Left ventricle myocardium inferior (tissue), 1 donor: Measurements from ENCODE around the gene TCAF1. TPM values are rescaled to one million over a fixed set of nuclear protein-coding genes. Genes with fewer than 3 reads are reported as not detected.
"Not testable (repeated sequence)": the region's sequence is repeated elsewhere in the genome, so short reads cannot be mapped to it uniquely, and the experiment has no call there.

Experiments used
- DNase-seq: peaks from one replicate; pipeline ENCODE4 v3.0.0-alpha.2; 2020
- H3K27ac ChIP-seq: fragments of 200-600 bp; replicated peaks from 2 replicates; pipeline ENCODE4 v1.8.0; 2021
- H3K27me3 ChIP-seq: fragments of 200-600 bp; 2 replicates; pipeline ENCODE4 v1.8.0; 2021; ENCODE audit warnings: low read depth
- H3K36me3 ChIP-seq: fragments of 200-600 bp; 2 replicates; pipeline ENCODE4 v1.8.0; 2021
- H3K4me1 ChIP-seq: fragments of 200-600 bp; 2 replicates; pipeline ENCODE4 v1.8.0; 2021
- H3K4me3 ChIP-seq: fragments of 200-600 bp; 2 replicates; pipeline ENCODE4 v1.8.0; 2021; ENCODE audit warnings: mild to moderate bottlenecking, moderate library complexity
- H3K9me3 ChIP-seq: fragments of 200-600 bp; replicated peaks from 2 replicates; pipeline ENCODE4 v1.8.0; 2021
- intact Hi-C: fragments of 100-400 bp; cut with micrococcal nuclease; formaldehyde crosslinking; loops from one replicate; pipeline ENCODE4 v1.11.0; 2022
- total RNA-seq: library from RNA; stranded (reverse); fragmentation: NEBNext Ultra II Directional; extraction: Animal tissue kit (Norgen Biotek cat#: 25700); gene quantifications from one replicate; pipeline ENCODE4 v1.2.1, GENCODE V29; 2021
- TF ChIP-seq, protein P1 (sequence below): fragments of 200-600 bp; IDR thresholded peaks from 2 replicates; pipeline ENCODE4 v1.8.0; 2021; ENCODE audit warnings: antibody characterized with exemption, mild to moderate bottlenecking, borderline replicate concordance
- donor health status: DM: no; HTN: yes; CAD: no; lungs with severe emphysema.

Gene TCAF1
- total RNA-seq, 1 donor from 2014 or later, result 38.2 TPM

DNA sequence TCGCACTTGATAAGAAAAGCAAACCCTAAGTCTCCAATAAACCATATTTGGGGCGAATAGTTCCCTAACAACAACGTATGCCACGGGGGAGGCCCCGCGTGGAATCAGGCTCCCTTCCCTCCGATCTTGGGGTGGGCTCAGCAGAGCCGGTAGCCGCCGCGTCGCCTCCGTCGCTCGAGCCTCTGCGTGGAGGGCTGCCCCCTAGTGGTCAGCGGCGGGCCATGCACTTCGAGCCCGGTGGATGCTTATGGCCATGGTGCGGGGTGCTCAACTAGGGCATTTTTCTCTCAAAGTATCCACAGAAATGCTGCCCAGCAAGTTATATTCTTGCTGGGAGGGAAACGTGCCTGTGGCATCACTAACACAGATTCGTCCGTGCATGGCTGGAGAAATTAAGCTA lies 64.8 kb downstream of the TCAF1 start:
- TF ChIP-seq, protein P1, sequence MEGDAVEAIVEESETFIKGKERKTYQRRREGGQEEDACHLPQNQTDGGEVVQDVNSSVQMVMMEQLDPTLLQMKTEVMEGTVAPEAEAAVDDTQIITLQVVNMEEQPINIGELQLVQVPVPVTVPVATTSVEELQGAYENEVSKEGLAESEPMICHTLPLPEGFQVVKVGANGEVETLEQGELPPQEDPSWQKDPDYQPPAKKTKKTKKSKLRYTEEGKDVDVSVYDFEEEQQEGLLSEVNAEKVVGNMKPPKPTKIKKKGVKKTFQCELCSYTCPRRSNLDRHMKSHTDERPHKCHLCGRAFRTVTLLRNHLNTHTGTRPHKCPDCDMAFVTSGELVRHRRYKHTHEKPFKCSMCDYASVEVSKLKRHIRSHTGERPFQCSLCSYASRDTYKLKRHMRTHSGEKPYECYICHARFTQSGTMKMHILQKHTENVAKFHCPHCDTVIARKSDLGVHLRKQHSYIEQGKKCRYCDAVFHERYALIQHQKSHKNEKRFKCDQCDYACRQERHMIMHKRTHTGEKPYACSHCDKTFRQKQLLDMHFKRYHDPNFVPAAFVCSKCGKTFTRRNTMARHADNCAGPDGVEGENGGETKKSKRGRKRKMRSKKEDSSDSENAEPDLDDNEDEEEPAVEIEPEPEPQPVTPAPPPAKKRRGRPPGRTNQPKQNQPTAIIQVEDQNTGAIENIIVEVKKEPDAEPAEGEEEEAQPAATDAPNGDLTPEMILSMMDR, result peak; percentile 63
- peak overlapping the region; percentile 56 for H3K27ac ChIP-seq
- intact Hi-C loops, H3K36me3 ChIP-seq, H3K9me3 ChIP-seq, H3K27me3 ChIP-seq, H3K4me1 ChIP-seq: not testable (repeated sequence)
- peak overlapping the region; percentile 57 for H3K4me3 ChIP-seq
- peak; percentile 94 for DNase-seq

DNA sequence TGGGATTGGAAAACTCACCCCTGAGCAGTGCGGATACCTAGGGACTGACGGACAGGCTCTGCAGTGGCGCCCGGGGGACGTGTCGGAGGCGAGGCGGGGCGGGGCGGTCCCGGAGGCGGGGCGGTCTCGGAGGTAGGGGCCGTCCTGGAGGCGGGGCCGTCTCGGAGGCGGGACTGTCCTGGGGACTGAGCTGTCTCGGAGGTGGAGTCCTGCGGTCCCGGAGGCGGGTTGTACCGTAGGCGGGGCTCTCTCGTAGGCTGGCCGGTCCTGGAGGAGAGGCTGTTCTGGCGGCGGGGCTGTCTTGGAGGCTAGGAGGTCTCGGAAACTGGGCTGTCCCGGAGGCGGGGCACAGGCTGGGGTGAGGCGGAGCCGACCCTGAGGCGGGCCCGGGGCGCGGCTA lies 65.4 kb downstream of the TCAF1 start:
- H3K27ac ChIP-seq, result peak overlapping the region; percentile 50
- intact Hi-C loops, result not testable (repeated sequence)
- peak; percentile 98 for DNase-seq

DNA sequence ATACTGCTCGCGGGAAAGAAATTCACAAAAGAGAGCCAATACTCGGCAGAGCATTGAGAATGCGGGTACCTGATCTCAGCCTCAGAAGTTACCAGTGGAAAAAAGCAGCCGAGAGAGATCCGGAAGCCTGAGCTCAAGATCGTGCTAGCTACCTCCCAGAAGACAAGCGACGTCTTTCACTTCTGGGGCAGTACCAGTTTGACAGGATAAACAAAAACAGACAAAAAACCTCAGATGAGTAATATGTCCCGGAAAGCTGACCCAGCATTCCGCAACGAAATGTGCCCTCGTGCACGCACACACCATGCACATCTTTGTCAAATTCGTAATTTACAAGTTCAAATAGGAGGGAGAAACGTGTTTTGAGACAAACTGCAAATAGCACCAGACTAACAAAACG lies 65.9 kb downstream of the TCAF1 start:
- H3K4me1 ChIP-seq, H3K27ac ChIP-seq, H3K9me3 ChIP-seq, H3K27me3 ChIP-seq, intact Hi-C loops, H3K36me3 ChIP-seq, DNase-seq: not testable (repeated sequence)
- H3K4me3 ChIP-seq, result peak overlapping the region; percentile 60

More for the DNA sequence above, 65.4 kb downstream of the TCAF1 start:
- not testable (repeated sequence) for H3K4me1 ChIP-seq, H3K36me3 ChIP-seq, H3K27me3 ChIP-seq, H3K9me3 ChIP-seq
- peak overlapping the region; percentile 60 for H3K4me3 ChIP-seq

DNA sequence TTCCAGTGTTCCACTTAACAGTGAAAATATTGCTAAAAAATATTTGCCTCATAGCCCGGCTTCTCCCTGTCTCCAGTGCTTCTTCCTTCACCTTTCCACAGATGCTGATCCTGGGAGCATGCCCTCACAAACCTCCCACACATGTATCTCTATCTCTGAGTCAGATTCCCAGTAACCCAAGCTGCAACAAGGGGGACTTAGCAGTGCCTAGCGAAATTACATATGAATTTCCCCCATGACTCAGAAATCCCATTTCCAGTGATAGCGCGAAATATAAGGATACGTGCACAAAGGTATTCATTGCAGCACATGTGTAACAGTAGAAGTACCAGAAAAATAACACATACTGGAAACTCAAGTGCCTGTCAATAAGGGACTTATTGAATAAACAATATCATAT lies 75.4 kb downstream of the TCAF1 start:
- DNase-seq, H3K36me3 ChIP-seq, H3K27me3 ChIP-seq, H3K9me3 ChIP-seq, H3K4me1 ChIP-seq, intact Hi-C loops, H3K4me3 ChIP-seq, H3K27ac ChIP-seq: not testable (repeated sequence)

DNA sequence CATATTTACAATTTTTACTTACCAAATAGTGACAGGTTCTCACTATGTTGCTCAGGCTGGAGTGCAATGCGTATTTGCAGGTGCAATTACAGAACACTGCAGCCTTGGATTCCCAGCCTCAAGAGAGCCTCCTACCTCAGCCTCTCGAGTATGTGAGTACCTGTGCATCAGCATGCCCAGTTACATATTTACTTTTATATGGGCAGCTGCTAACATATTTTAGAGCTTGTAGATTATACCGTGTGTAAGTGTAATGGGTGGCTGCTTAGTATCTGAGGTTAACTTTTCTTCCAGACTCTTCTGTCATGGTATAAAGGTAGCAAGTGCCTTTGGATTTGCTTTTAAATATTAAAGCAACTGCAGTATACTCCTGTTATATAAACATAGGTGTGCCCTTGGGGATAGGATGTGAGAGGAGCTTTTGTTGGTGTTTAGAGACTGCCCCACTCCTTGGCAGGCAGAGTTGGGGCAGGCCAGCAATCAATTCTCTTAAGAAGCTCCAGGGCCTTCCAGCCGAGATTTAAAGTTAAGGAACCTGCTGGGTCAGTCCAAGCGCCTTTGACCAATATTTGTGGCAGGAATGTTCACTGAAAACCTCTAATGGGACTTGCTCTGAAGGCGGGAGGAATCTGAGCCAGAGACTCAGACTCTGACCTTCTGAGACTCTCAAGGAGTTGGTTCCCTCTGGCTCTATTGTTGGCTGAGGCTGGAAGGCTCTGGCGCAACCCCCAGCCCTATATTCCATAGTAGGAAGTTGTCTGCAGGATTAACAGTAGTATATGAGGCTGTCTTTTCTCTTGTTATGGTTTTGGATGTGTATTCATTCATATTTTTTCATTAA lies 77.5 kb downstream of the TCAF1 start:
- H3K36me3 ChIP-seq, H3K4me1 ChIP-seq, H3K27me3 ChIP-seq, H3K27ac ChIP-seq, H3K9me3 ChIP-seq, intact Hi-C loops, DNase-seq, H3K4me3 ChIP-seq: not testable (repeated sequence)

DNA sequence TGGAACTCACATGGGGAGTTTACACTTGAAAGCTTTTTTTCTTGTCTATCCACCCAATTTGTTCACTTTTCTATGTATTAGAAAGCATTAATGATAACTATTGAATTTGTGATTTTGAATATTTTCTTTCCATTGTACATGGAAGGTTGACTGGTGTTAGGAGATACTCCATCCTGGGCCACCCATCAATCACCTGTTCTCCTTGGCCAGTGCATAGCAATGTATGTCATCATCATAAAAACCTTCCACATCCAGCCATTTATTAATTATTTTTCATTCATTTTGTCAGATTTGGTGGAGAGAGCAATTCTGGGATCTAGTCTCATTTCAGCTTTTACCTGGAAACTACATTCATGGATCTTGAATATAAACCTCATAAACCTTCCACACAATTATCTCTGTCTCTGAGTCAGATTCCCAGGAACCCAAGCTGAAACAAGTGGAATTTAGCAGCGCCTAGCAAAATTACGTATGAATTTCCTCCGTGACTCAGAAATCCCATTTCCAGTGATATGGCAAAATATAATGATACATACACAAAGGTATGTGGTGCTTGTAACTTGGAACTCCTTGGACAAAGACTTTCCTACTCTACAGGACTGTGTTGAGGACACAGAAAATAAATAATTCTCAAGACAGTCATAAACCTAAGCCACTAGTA lies 78.2 kb downstream of the TCAF1 start:
- H3K36me3 ChIP-seq, H3K27me3 ChIP-seq, DNase-seq, intact Hi-C loops, H3K27ac ChIP-seq, H3K4me3 ChIP-seq, H3K9me3 ChIP-seq, H3K4me1 ChIP-seq: not testable (repeated sequence)

DNA sequence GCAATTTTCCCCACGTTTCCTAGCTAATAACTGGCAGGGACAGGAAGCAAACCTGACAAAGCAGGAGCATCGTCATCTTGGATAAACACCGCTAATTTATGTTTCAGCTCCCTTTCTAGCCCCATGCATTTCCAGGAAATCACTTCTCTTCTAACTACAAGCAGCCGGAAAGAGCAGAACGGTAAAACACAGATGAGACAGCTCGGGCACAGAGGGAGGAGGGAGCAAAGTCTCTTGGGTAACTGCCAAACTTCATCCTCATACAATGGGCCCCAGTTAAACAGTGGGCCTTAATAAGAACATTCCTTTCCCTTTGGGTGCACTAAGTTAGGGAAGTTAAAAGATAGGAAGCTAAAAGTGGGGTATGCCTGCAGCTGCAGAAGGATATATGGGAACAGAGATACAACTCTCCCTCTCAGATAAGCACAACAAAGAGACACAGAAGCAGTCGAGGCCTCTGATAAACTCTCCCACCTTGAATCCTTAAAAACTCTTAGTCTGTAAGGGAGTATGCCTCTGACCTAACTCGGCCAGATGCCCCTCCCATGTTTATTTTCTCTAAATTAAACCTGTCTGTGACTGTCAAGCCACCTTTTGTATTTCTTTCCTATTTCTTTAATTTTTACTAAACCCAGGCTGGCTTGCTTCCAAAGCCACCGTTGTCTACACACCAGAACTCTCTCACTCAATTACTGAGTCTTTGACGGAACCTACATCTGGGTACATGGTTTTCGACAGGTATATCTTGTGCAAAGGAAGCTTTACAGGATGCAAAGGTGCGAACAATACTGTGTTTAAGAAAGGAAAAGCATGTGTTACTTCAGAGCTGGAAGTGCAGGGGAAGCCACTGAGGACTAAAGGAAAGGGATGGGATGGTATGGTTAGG lies 80.3 kb downstream of the TCAF1 start:
- H3K4me1 ChIP-seq, H3K27ac ChIP-seq, H3K36me3 ChIP-seq, H3K27me3 ChIP-seq, H3K9me3 ChIP-seq, DNase-seq, intact Hi-C loops, H3K4me3 ChIP-seq: not testable (repeated sequence)

DNA sequence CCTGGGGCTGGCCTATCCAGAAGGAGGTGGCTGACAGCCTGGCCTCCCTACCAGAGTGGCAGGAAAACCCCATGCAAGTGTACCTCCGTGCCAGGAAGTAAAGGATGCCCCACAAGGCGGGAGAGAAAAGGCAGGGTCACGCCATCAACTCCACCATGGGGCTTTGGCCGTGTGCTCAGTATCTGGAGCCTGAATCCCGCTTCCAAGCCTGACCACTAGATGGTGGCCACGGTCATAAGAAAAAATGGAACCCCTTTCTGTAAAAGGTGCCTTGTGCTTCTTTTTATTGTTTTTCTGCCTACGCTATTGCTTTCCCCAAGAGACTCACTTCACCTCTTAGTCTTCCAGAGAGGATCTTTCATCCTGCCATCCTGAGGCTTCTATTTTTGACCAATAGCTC lies 84.1 kb downstream of the TCAF1 start:
- H3K4me3 ChIP-seq, H3K36me3 ChIP-seq, H3K4me1 ChIP-seq, H3K27me3 ChIP-seq, H3K27ac ChIP-seq, H3K9me3 ChIP-seq, intact Hi-C loops, DNase-seq: not testable (repeated sequence)

DNA sequence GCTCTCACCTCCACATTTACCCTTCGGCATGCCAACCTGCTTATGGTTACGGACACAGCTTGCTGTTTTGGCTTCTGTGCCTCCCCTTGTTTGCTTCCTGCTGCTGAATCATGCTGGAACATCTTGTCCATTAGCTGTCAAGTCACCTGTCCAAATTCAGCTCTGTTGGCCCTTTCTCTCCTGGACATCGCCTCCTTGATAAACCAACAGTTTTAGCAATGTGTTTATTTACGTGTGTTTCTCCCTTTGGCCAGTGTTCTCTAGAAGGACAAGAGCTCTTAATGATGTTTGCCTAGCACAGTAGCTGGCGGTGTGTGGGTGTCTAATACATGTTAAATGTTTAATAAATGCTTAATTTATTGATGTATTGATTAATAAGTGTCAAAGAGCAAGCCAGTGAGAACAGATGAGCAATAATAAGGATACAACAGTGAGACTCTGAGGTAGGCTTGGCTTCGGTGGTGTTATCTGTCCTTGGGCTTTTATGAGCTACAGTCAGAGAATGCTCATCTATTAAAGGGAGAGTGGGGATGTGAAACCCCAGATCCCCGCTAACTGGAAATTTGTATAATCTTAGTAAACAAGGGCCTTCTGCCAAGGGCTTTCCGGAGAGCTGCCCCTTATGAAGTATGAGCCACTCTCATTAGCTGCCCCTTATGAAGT lies 85.4 kb downstream of the TCAF1 start:
- H3K27ac ChIP-seq, intact Hi-C loops, H3K9me3 ChIP-seq, DNase-seq, H3K4me1 ChIP-seq, H3K27me3 ChIP-seq, H3K36me3 ChIP-seq, H3K4me3 ChIP-seq: not testable (repeated sequence)

DNA sequence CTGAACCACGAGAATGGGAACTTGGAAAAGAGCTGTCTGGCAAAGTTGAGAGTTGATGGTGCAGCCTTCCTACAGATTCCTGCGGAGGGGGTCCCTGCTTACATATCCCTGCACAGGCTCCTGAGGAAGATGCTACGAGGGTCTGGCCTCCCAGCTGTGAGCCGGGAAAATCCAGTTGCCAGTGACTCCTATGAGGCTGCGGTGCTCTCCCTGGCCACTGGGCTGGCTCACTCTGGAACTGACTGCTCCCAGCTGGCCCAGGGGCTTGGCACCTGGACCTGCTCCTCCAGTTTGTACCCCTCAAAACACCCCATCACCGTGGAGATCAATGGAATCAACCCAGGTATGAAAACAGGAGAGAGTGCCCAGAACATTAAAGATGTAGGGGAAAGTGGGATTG lies 91.3 kb downstream of the TCAF1 start:
- H3K4me3 ChIP-seq, H3K27ac ChIP-seq, intact Hi-C loops, DNase-seq, H3K27me3 ChIP-seq, H3K4me1 ChIP-seq, H3K36me3 ChIP-seq, H3K9me3 ChIP-seq: not testable (repeated sequence)

DNA sequence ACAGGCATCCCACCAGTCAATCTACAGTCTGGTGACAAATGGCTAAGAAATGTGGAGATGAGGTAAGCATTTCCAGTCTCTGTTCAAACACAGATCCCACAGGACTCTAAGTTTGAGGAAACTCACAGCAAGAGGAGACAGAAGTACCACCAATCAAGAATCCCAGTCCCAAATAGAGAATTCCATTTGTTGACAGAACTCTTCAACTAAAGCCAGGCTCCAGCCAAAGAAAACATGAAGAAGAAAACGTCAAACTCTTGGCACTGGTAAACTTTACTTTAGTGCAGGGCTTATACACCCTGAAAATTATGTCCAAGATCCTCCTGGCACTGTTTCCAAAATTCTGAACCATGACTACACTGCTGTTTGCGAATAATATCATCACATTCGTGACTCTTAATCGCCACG lies 95.3 kb downstream of the TCAF1 start:
- intact Hi-C loops, H3K27ac ChIP-seq, DNase-seq: not testable (repeated sequence)

More for the DNA sequence above, 95.3 kb downstream of the TCAF1 start:
- not testable (repeated sequence) for H3K36me3 ChIP-seq, H3K27me3 ChIP-seq, H3K9me3 ChIP-seq, H3K4me3 ChIP-seq, H3K4me1 ChIP-seq
